Neural crest cell (in vitro differentiated cells): ENCODE measurements around the gene SIVA1. TPM values are rescaled to one million over a fixed set of nuclear protein-coding genes. Genes with fewer than 3 reads are reported as not detected.

ENCODE experiments used
- DNase-seq: peaks from one replicate; pipeline ENCODE4 v3.0.0; 2021; ENCODE audit warnings: low read depth, mixed read lengths, low spot score
- H3K27ac Mint-ChIP-seq: one replicate; pipeline ENCODE4 v1.8.0; 2021; ENCODE audit warnings: mild to moderate bottlenecking, mixed read lengths; ENCODE audit not compliant: unreplicated experiment
- H3K27me3 Mint-ChIP-seq: 2 replicates; pipeline ENCODE4 v1.8.0; 2021; ENCODE audit warnings: low read depth, mild to moderate bottlenecking, mixed read lengths
- H3K36me3 Mint-ChIP-seq: 2 replicates; pipeline ENCODE4 v1.8.0; 2021; ENCODE audit warnings: low read depth, mild to moderate bottlenecking, mixed read lengths
- H3K4me1 Mint-ChIP-seq: 2 replicates; pipeline ENCODE4 v1.8.0; 2021; ENCODE audit warnings: mixed read lengths
- H3K4me3 Mint-ChIP-seq: one replicate; pipeline ENCODE4 v1.8.0; 2021; ENCODE audit warnings: mild to moderate bottlenecking, mixed read lengths
- H3K9me3 Mint-ChIP-seq: 2 replicates; pipeline ENCODE4 v1.8.0; 2021; ENCODE audit warnings: mixed read lengths
- total RNA-seq: library from RNA; stranded (reverse); gene quantifications from 2 replicates; pipeline ENCODE4 v1.2.1, GENCODE V29; 2021
- TF ChIP-seq, protein P1 (sequence below): fragments of 200-600 bp; sonication (generic); conservative IDR thresholded peaks from 2 replicates; pipeline ENCODE4 v1.5.0; 2021; ENCODE audit warnings: antibody characterized with exemption, mild to moderate bottlenecking

Gene SIVA1
- total RNA-seq, 1 donor from 2014 or later: 121 TPM

DNA sequence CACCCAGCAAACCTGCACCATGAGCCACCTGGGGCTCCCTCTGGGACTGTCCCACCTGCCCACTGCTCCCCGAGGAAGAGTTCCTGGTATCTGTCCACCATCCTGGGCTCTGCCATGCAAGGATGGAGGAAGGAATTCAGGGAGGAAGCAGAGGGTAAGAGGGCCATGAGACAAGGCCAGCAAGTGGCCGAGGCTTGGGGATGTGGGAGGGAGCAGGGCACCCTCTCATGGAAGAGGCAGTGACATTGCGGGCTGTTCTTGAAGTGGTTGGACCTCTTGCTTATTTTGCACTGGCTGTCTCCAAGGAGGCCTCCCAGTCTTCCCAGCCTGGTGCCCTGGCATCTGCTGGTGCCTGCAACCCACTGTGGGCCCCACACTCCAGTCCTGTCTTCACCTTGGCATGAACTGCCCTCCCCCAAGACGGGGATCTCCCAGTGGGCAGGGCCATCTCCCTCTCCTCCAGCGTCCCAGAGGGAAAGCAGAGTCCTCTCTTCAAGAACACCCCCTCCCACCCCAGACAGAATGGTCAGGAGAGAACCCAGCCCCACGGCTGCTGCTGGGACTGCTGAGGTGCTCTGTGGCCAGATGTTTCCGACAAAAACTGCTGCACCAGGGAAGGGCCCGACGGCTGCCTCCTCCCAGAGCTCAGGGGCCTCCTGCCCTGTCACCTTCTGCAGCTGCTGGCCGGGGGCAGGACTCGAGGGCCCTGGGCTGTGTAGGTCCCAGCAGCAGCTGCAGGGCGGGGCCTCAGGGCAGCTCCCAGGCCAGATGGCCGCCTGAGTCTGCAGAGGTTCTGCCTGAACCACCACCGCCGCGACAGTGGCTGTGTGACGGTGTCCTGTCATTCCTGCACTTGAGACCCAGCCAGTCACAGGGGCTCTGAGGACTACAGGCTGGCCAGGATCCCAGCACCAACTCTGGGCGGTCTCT lies 44.4 kb downstream of the SIVA1 start:
- H3K4me3 Mint-ChIP-seq: peak overlapping the region; percentile 90

DNA sequence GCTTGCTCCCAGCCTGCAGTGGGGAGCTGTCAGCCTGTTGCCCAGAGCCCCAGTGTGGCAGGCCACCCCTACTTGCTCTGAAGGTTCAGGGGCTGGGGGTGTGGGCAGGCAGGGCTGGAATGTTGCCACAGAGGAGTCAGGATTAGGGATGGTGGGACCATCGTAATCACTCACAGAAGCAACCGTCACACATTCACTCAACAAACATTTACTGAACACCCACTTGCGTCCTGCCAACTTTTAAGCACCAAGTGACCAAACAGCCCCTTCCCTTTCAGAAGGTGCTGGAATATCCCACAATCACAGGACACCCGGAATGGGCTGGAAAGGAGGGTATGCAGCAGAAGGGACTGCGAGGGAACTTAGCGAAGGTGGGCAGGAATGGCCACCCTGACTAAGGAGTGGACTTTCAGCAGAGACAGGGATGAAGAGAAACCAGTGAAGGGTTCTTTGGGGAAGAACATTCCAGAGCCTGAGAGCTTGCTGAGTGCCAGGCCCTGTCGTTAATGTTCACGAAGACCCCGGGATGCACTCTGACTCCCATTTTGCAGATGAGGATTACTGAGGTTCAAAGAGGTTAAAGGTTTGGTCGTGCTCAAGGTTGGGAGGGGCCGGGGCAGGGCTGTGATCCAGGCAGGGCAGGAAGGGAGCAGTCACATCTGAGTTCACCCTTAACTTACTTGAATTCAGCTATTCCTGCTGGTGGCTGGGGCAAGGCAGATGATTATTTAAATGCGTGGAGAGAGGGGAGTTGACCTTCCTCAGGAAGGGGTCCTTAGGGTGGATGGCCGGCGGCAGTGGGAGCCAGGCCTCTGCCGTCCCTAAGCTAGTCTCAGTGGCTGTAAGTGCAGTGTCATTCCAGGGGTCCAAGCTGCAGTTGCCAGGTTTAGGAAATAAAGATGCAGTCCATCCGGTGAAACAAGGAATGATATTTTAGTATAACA lies 45.6 kb downstream of the SIVA1 start:
- DNase-seq: no peak
- Mint-ChIP-seq H3K27me3 (peaks cover 58% of the 10 kb centered on the region), H3K9me3 (no peaks in the 10 kb centered on the region), H3K36me3 (no peaks in the 10 kb centered on the region), H3K4me3 (peak overlapping the region; percentile 90), H3K27ac (no peak overlapping the region), H3K4me1 (peaks cover 33% of the 10 kb centered on the region)
- TF ChIP-seq, protein P1, sequence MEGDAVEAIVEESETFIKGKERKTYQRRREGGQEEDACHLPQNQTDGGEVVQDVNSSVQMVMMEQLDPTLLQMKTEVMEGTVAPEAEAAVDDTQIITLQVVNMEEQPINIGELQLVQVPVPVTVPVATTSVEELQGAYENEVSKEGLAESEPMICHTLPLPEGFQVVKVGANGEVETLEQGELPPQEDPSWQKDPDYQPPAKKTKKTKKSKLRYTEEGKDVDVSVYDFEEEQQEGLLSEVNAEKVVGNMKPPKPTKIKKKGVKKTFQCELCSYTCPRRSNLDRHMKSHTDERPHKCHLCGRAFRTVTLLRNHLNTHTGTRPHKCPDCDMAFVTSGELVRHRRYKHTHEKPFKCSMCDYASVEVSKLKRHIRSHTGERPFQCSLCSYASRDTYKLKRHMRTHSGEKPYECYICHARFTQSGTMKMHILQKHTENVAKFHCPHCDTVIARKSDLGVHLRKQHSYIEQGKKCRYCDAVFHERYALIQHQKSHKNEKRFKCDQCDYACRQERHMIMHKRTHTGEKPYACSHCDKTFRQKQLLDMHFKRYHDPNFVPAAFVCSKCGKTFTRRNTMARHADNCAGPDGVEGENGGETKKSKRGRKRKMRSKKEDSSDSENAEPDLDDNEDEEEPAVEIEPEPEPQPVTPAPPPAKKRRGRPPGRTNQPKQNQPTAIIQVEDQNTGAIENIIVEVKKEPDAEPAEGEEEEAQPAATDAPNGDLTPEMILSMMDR: no peak

More for the DNA sequence above, 44.4 kb downstream of the SIVA1 start:
- DNase-seq: no peak
- Mint-ChIP-seq H3K4me1 (peaks cover 42% of the 10 kb centered on the region), H3K27ac (no peak overlapping the region), H3K27me3 (peaks cover 54% of the 10 kb centered on the region), H3K36me3 (no peaks in the 10 kb centered on the region), H3K9me3 (no peaks in the 10 kb centered on the region)
- TF ChIP-seq, protein P1: no peak

GRCh38 chr14:104799244-104800014 lies 46.5 kb downstream of the SIVA1 start:
- H3K27ac Mint-ChIP-seq: no peak overlapping the region
- no peak for DNase-seq
- H3K9me3 Mint-ChIP-seq: no peaks in the 10 kb centered on the region
- peaks cover 63% of the 10 kb centered on the region for H3K27me3 Mint-ChIP-seq
- TF ChIP-seq, protein P1: peak; percentile 12
- peak overlapping the region; percentile 90 for H3K4me3 Mint-ChIP-seq
- H3K36me3 Mint-ChIP-seq: no peaks in the 10 kb centered on the region
- H3K4me1 Mint-ChIP-seq: peaks cover 24% of the 10 kb centered on the region

- Mint-ChIP-seq H3K4me1 (peaks cover 21% of the 10 kb centered on the region), H3K36me3 (no peaks in the 10 kb centered on the region), H3K9me3 (no peaks in the 10 kb centered on the region), H3K27me3 (peaks cover 63% of the 10 kb centered on the region), H3K4me3 (peak overlapping the region; percentile 90), H3K27ac (no peak overlapping the region)
- TF ChIP-seq, protein P1: peak; percentile 47
- DNase-seq: no peak
Measured at GRCh38 chr14:104800015-104800770, 47.2 kb downstream of the SIVA1 start.
